SK-N-SH (cell line): ENCODE data around the gene ERGIC1. TPM values are rescaled to one million over a fixed set of nuclear protein-coding genes. Genes with fewer than 3 reads are reported as not detected.
A peak's percentile ranks its signal among the peaks of the same experiment; 100 is the strongest.

ENCODE experiments used
- CTCF ChIP-seq: fragments of 200-600 bp; sonication (generic); IDR thresholded peaks from 2 replicates; pipeline ENCODE4 v1.6.1; 2017; ENCODE audit warnings: antibody characterized with exemption, mild to moderate bottlenecking, moderate library complexity
- ELF1 ChIP-seq: IDR thresholded peaks from 2 replicates; pipeline ENCODE4 v1.4.0; 2012
- EP300 ChIP-seq, 2 experiments: IDR thresholded peaks; 2 replicates each; pipeline versions ENCODE4 v1.4.0 to v1.6.1; 2012; ENCODE audit warnings: borderline replicate concordance in 1 of 2, low read depth in 1 of 2, low read length in 1 of 2
- EZH2phosphoT487 ChIP-seq: fragments of 200-600 bp; sonication (generic); IDR thresholded peaks from 2 replicates; pipeline ENCODE4 v1.6.1; 2017; ENCODE audit warnings: low read depth, mixed run types, mild to moderate bottlenecking, antibody characterized with exemption, moderate library complexity, borderline replicate concordance
- FOXJ3 ChIP-seq: sonication (generic); formaldehyde crosslinking; IDR thresholded peaks from 2 replicates; pipeline ENCODE4 v1.5.1; 2020; ENCODE audit warnings: mild to moderate bottlenecking, missing genetic modification reagents
- GABPA ChIP-seq: IDR thresholded peaks from 2 replicates; pipeline ENCODE4 v1.4.0; 2012; ENCODE audit warnings: low read depth, mild to moderate bottlenecking
- GATA2 ChIP-seq: sonication (generic); formaldehyde crosslinking; IDR thresholded peaks from 2 replicates; pipeline ENCODE4 v1.5.0; 2020; ENCODE audit warnings: mild to moderate bottlenecking, missing genetic modification reagents
- JUND ChIP-seq: IDR thresholded peaks from 2 replicates; pipeline ENCODE4 v1.4.0; 2012
- MEF2A ChIP-seq: IDR thresholded peaks from 2 replicates; pipeline ENCODE4 v1.4.0; 2012; ENCODE audit warnings: low read depth, borderline replicate concordance
- MXI1 ChIP-seq: IDR thresholded peaks from 2 replicates; pipeline ENCODE4 v1.6.1; 2012; ENCODE audit warnings: mild to moderate bottlenecking, low read depth, low read length, improper control_type of control experiment
- PBX3 ChIP-seq: IDR thresholded peaks from 2 replicates; pipeline ENCODE4; 2012
- POLR2AphosphoS5 ChIP-seq: IDR thresholded peaks from 2 replicates; pipeline ENCODE4 v1.6.1; 2012; ENCODE audit warnings: low read depth, low read length
- REST ChIP-seq: IDR thresholded peaks from 2 replicates; pipeline ENCODE4 v1.6.1; 2012; ENCODE audit warnings: mild to moderate bottlenecking, low read depth, low read length, moderate library complexity
- RFX5 ChIP-seq: IDR thresholded peaks from 2 replicates; pipeline ENCODE4 v1.6.1; 2012; ENCODE audit warnings: mild to moderate bottlenecking, improper control_type of control experiment, low read length
- RXRA ChIP-seq: IDR thresholded peaks from 2 replicates; pipeline ENCODE4 v1.4.0; 2012; ENCODE audit warnings: low read depth, mild to moderate bottlenecking, borderline replicate concordance
- TEAD4 ChIP-seq: IDR thresholded peaks from 2 replicates; pipeline ENCODE4 v1.4.0; 2012; ENCODE audit warnings: mild to moderate bottlenecking, borderline replicate concordance; ENCODE audit not compliant: insufficient read depth
- USF2 ChIP-seq: fragments of 150-350 bp; IDR thresholded peaks from 2 replicates; pipeline ENCODE4 v1.6.1; 2017; ENCODE audit warnings: antibody characterized with exemption, low read length, low read depth, borderline replicate concordance
- ZBTB33 ChIP-seq: IDR thresholded peaks from 2 replicates; pipeline ENCODE4 v1.4.0; 2012; ENCODE audit warnings: low read depth, borderline replicate concordance
- polyA plus RNA-seq, 3 experiments: library from polyadenylated mRNA; depleted of rRNA; stranded (reverse); fragments of >200 nt; gene quantifications; 2 replicates each; pipeline ENCODE4 v1.2.3, GENCODE V29; 2012

The ERGIC1 gene
- polyA plus RNA-seq, 1 of the 3 experiments (the other 2 are of a cell fraction) = 101 TPM

GRCh38 chr5:172897481-172898217 is 63.6 kb downstream of the ERGIC1 start (continued):
- no peak for TF ChIP-seq GABPA
- no peak for TF ChIP-seq REST
- TF ChIP-seq ELF1 = 0 out of 2 replicates have a peak, but pooled peaks have one; percentile 35
- no peak for TF ChIP-seq MXI1
- peak; percentile 62; the same call in 1 of the 2 replicates for TF ChIP-seq TEAD4
- peak; percentile 45 for TF ChIP-seq JUND
- no peak for TF ChIP-seq MEF2A
- no peak for TF ChIP-seq EZH2phosphoT487
- TF ChIP-seq USF2 = no peak
- TF ChIP-seq EP300 (IDR thresholded peaks at IDR 0.05; ENCODE audit: borderline replicate concordance in 1 of 2, low read depth in 1 of 2, low read length in 1 of 2) = peak in 1 of 2 experiments; percentile 74; a peak in 1 of 4 replicates
- TF ChIP-seq RXRA = peak; percentile 67; the same call in 1 of the 2 replicates
- TF ChIP-seq FOXJ3 (CRISPR knock-in tag) = no peak
- no peak for TF ChIP-seq GATA2 (CRISPR knock-in tag)
- TF ChIP-seq CTCF = 0 out of 2 replicates have a peak, but pooled peaks have one; percentile 7
- TF ChIP-seq RFX5 = no peak
- peak; percentile 43; the same call in 1 of the 2 replicates for TF ChIP-seq PBX3
- TF ChIP-seq POLR2AphosphoS5 = no peak; the same call in 1 of the 2 replicates
- no peak for TF ChIP-seq ZBTB33
- TF ChIP-seq, all 33 proteins: peak for 11
